ENCODE results near the gene FCER1G. TPM values are rescaled to one million over a fixed set of nuclear protein-coding genes. Genes with fewer than 3 reads are reported as not detected.

FCER1G gene
- total and polyA plus RNA-seq, 2 of the 4 experiments (the other 2 are of a cell fraction), result 0.44 TPM; not detected in 1

DNA sequence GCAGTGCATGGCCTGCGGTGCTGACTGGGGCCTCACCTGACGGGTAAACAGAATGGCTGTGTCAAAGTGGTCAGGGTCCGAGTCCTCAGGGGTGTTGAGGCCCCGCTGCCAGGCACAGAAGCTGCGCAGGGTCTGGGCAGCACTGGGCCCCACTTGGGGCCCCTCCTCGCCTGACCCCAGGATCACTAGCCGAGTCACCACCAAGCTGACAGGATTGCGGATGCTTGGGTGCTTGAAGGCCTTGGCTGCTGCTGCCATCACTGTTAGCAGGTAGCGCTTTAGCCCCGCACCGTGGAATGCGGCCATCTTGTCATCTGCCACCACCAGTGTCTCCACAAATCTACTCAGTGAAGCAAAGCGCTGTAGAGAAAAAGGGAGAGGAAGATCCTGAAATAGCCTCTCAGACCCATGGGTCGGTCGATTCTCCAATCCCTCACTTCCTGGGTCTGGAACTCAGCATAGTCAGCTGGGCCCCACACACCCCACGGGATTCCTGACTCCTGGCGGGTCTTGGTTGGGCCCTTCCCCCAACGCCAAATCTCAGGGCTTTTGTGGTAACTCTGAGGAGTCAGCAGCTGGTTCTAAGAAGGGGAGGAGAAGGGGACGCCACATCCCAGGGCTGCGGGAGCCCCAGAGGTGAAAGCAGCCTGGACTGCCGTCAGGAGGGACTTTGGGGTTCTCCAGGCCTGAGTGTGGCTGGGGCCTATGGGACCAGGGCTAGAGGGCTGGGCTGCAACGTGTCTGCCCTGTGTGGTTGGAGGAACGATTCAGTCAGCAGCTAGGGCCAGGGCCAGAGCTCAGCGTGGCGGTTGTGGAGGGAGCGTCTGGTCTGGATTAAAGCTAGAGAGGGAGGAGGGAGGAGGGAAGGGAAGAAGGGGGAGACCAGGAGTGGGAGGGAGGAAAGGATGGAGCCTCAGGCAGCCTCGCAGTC is 18.3 kb upstream of the FCER1G start:
- Histone ChIP-seq H3K4ac (ENCODE audit: low read depth, low read length) (peak overlapping the region; percentile 88), H3K36me3 (ENCODE audit: control insufficient read depth, insufficient read depth, low read length) (no peaks in the 10 kb centered on the region), H4K91ac (ENCODE audit: insufficient read depth, low read depth, low read length) (peak overlapping the region; percentile 76), H2AFZ (replicated peaks; ENCODE audit: low read length, poor library complexity) (peak overlapping the region; percentile 94), H3K56ac (ENCODE audit: extremely low read depth, insufficient read depth, low read length) (peak overlapping the region; percentile 44; the same call in 1 of the 2 replicates), H3K9me1 (ENCODE audit: insufficient read depth, low read length) (peaks cover 17% of the 10 kb centered on the region), H3K14ac (replicated peaks; ENCODE audit: low read depth, low read length) (peak overlapping the region; percentile 88), H3K18ac (ENCODE audit: low read depth, low read length) (peak overlapping the region; percentile 26; the same call in 1 of the 2 replicates), H3K27me3 (ENCODE audit: control insufficient read depth, insufficient read depth, low read length) (no peaks in the 10 kb centered on the region), H2BK5ac (ENCODE audit: low read depth, low read length, poor library complexity, severe bottlenecking) (peak overlapping the region; percentile 44), H3K27ac (ENCODE audit: insufficient read depth, low read length) (peak overlapping the region; percentile 71), H4K8ac (ENCODE audit: low read depth in 2 of 2, low read length in 2 of 2) (peak overlapping the region; percentile 96), H2BK120ac (ENCODE audit: low read depth, low read length) (peak overlapping the region; percentile 41; the same call in 1 of the 2 replicates), H3K9me3 (ENCODE audit: control insufficient read depth, insufficient read depth, low read length) (no peaks in the 10 kb centered on the region), H2AK9ac (replicated peaks; ENCODE audit: low read depth, low read length, poor library complexity) (peak overlapping the region; percentile 92), H2AK5ac (ENCODE audit: low read depth, low read length) (peak overlapping the region; percentile 90; the same call in 1 of the 2 replicates), H2BK15ac (ENCODE audit: low read depth, low read length) (peak overlapping the region; percentile 49; the same call in 1 of the 3 replicates), H3K79me1 (ENCODE audit: low read depth in 1 of 2, low read length in 2 of 2) (no peaks in the 10 kb centered on the region; a peak in 1 of 4 replicates), H3K4me2 (ENCODE audit: low read depth, low read length) (peak overlapping the region; percentile 70), H3K4me1 (ENCODE audit: control insufficient read depth, insufficient read depth, low read length) (peaks cover 31% of the 10 kb centered on the region), H3K9ac (ENCODE audit: low read depth, low read length) (peak overlapping the region; percentile 33), H4K5ac (ENCODE audit: low read depth, low read length) (peak overlapping the region; percentile 43), H3K4me3 (ENCODE audit: insufficient read depth, low read depth, low read length) (no peak overlapping the region), H4K20me1 (ENCODE audit: insufficient read depth, low read length) (no peaks in the 10 kb centered on the region), H2BK20ac (ENCODE audit: low read depth, low read length) (peak overlapping the region; percentile 67; the same call in 1 of the 2 replicates), H3K23ac (ENCODE audit: low read depth, low read length) (peak overlapping the region; percentile 76)
- POLR2A ChIA-PET (ENCODE audit: unreplicated experiment), result no interaction called here
- intact Hi-C loops (cut with micrococcal nuclease), result no loop called here
- WGBS, 2 experiments (ENCODE audit: extremely low coverage in 2 of 2, insufficient read length in 1 of 2), result 57% methylated on average over 10 of the region's 27 CpGs; no CpG with 5 or more reads in 1 of the 2 experiments
- in situ Hi-C loops (cut with MboI; ENCODE audit: low sequenced_read_pairs), result no loop called here
- ATAC-seq (ENCODE audit: low read depth) (peak; percentile 25), DNase-seq (peak; percentile 75)
- TF ChIP-seq MAZ (IDR thresholded peaks at IDR 0.05; ENCODE audit: borderline replicate concordance, low read depth, low read length) (peak; percentile 53; the same call in 1 of the 2 replicates), USF2 (IDR thresholded peaks at IDR 0.05; ENCODE audit: low read depth, low read length) (no peak)
- TF ChIP-seq, protein P1, sequence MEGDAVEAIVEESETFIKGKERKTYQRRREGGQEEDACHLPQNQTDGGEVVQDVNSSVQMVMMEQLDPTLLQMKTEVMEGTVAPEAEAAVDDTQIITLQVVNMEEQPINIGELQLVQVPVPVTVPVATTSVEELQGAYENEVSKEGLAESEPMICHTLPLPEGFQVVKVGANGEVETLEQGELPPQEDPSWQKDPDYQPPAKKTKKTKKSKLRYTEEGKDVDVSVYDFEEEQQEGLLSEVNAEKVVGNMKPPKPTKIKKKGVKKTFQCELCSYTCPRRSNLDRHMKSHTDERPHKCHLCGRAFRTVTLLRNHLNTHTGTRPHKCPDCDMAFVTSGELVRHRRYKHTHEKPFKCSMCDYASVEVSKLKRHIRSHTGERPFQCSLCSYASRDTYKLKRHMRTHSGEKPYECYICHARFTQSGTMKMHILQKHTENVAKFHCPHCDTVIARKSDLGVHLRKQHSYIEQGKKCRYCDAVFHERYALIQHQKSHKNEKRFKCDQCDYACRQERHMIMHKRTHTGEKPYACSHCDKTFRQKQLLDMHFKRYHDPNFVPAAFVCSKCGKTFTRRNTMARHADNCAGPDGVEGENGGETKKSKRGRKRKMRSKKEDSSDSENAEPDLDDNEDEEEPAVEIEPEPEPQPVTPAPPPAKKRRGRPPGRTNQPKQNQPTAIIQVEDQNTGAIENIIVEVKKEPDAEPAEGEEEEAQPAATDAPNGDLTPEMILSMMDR (conservative IDR thresholded peaks at IDR 0.05; ENCODE audit: low read depth, low read length), result no peak
- CTCF ChIA-PET, result no interaction called here
- BruUV-seq (replicated peaks), result no TSS peak
- dilution Hi-C loops (cut with HindIII; ENCODE audit: low sequenced_read_pairs, unreplicated experiment), result no loop called here

Data from IMR-90 (cell line).